ENCODE data around the gene MAPK9.
A peak's percentile ranks its signal among the peaks of the same experiment; 100 is the strongest.

Gene MAPK9

DNA sequence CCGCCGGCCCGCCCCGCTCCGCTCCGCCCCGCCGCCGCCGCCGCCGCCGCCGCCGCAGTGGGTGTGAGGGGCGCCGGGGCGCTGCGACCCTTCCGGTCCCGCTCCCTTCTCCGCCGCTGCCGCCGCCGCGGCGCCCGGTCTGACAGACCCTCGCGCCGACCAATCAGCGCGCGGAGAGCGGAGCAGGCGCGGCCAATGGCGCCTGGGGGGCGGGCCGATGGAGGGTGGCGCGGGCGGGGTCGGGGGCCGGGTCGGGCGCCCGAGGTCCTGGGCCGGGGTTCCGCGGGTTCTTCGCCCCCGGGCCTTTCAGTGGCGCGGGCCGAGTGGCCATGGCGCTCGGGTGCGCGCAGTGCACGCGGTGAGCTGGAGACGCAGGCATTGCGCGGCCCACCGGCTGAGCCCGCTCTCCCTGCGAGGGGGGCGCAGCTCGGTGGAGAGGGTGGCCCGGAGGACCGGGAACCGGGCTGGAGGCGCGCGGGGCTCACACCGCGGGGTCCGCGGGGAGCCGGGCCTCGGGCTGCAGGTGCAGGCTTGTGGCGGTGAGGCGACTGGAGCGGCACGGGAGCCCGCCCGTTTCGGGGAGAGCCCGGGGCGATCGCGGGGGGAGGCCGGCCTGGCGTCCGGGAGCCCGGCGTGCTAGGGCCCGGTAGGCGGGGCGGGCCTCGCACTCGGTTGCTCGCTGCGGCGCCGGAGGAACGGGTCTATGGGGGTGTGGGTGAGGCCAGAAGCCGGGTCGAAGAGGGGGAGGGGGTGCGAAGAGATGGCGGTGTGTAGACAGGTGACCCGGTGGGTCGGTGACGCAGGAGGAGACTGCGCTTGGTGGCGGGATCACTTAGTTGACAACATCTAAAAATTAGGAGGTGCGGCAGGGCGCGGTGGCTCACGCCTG, at the start of gene MAPK9:
Gene MAPK9, minus strand, starts transcription at position 141 of the 889 bp plus-strand sequence. CDS start 11,522 bp downstream, outside the sequence.
- Histone ChIP-seq H3K4me3 (replicated peaks; ENCODE audit: low read depth, low read length) (peak within 1 kb of the TSS; percentile 81), H3K27me3 (replicated peaks; ENCODE audit: control insufficient read depth, insufficient read depth, low read length) (no peaks in the 10 kb centered on the region), H3K36me3 (ENCODE audit: control insufficient read depth, insufficient read depth, low read length) (no peaks in the 10 kb centered on the region)
- DNase-seq (ENCODE audit: extremely low read depth, insufficient read length), result peak; percentile 89
- TF ChIP-seq CTCF (IDR thresholded peaks at IDR 0.05; ENCODE audit: insufficient read depth, low read length, poor library complexity, severe bottlenecking), result no peak

GRCh38 chr5:180341595-180341994, 49.7 kb upstream of the MAPK9 start:
- H3K27me3 ChIP-seq (replicated peaks; ENCODE audit: control insufficient read depth, insufficient read depth, low read length), result no peaks in the 10 kb centered on the region
- H3K36me3 ChIP-seq (ENCODE audit: control insufficient read depth, insufficient read depth, low read length), result no peaks in the 10 kb centered on the region
- no peak overlapping the region for H3K4me3 ChIP-seq (replicated peaks; ENCODE audit: low read depth, low read length)
- no peak for TF ChIP-seq CTCF (IDR thresholded peaks at IDR 0.05; ENCODE audit: insufficient read depth, low read length, poor library complexity, severe bottlenecking)
- DNase-seq (ENCODE audit: extremely low read depth, insufficient read length), result no peak

DNA sequence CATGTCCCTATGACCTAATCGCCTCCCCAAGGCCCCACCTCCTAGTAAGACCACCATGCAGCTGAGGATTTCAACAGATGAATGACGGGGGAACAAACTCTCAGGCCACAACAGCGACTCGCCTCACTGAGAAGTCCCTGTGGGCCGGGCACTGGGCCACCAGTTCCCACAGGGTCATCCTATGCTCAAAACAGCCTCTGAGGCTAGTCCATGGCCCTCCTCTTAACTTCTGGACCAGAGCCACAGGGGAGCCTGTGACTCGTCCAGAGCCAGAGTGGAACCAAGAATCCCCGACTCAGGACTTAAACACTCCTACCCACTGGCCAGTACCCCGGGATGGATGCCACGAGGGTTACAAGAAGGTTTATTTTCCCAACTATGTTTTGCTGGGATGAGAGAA, 49.0 kb upstream of the MAPK9 start:
- no peak for TF ChIP-seq CTCF (IDR thresholded peaks at IDR 0.05; ENCODE audit: insufficient read depth, low read length, poor library complexity, severe bottlenecking)
- DNase-seq (ENCODE audit: extremely low read depth, insufficient read length), result no peak
- H3K4me3 ChIP-seq (replicated peaks; ENCODE audit: low read depth, low read length), result no peak overlapping the region
- no peaks in the 10 kb centered on the region for H3K27me3 ChIP-seq (replicated peaks; ENCODE audit: control insufficient read depth, insufficient read depth, low read length)
- no peaks in the 10 kb centered on the region for H3K36me3 ChIP-seq (ENCODE audit: control insufficient read depth, insufficient read depth, low read length)

- Histone ChIP-seq H3K27me3 (replicated peaks; ENCODE audit: control insufficient read depth, insufficient read depth, low read length) (no peaks in the 10 kb centered on the region), H3K36me3 (ENCODE audit: control insufficient read depth, insufficient read depth, low read length) (no peaks in the 10 kb centered on the region), H3K4me3 (replicated peaks; ENCODE audit: low read depth, low read length) (no peak overlapping the region)
- DNase-seq (ENCODE audit: extremely low read depth, insufficient read length), result no peak
- no peak for TF ChIP-seq CTCF (IDR thresholded peaks at IDR 0.05; ENCODE audit: insufficient read depth, low read length, poor library complexity, severe bottlenecking)
These were observed 47.8 kb upstream of the MAPK9 start for GRCh38 chr5:180339583-180340183.

- TF ChIP-seq CTCF (IDR thresholded peaks at IDR 0.05; ENCODE audit: insufficient read depth, low read length, poor library complexity, severe bottlenecking), result no peak
These were observed 46.3 kb upstream of the MAPK9 start for GRCh38 chr5:180338001-180338707.

More at GRCh38 chr5:180338001-180338707, 46.3 kb upstream of the MAPK9 start:
- Histone ChIP-seq H3K4me3 (replicated peaks; ENCODE audit: low read depth, low read length) (no peak overlapping the region), H3K27me3 (replicated peaks; ENCODE audit: control insufficient read depth, insufficient read depth, low read length) (no peaks in the 10 kb centered on the region), H3K36me3 (ENCODE audit: control insufficient read depth, insufficient read depth, low read length) (no peaks in the 10 kb centered on the region)
- no peak for DNase-seq (ENCODE audit: extremely low read depth, insufficient read length)

All from GM06990 (cell line).